ENCODE results near the gene MYOZ2. TPM values are rescaled to one million over a fixed set of nuclear protein-coding genes. Genes with fewer than 3 reads are reported as not detected.

Gene MYOZ2
- not detected in 2 replicates for total RNA-seq (2014; rRNA removed; shearing (Covaris generic); ENCODE audit: low replicate concordance)

DNA sequence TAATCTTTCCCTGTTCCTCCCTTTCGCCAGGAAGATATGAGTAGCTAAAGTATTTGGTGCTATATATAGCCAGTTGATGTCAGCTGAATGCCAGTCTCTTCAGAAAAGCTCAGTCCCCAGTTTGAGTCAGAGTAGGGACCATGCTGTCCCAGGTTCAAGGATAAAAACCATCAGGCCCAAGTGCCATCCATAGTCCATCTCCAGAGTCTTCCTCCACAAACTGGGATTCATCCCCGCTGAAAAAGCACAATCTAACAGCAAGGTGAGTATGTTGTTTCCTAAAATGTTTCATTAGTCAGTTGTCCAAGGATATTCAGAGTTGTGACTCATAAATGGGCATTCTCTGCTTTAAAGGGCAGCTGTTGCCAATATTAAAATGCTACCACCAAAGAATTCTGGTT is at the start of gene MYOZ2:
TSS of gene MYOZ2 (plus strand) at position 112 of the 401 bp plus-strand sequence. CDS start 694 bp downstream, outside the sequence.
- no peaks in the 10 kb centered on the region for H3K9me2 ChIP-seq (replicated peaks; ENCODE audit: insufficient read depth, low read length)
- H2AFZ ChIP-seq (ENCODE audit: low read length) = no peak within 1 kb of the TSS

DNA sequence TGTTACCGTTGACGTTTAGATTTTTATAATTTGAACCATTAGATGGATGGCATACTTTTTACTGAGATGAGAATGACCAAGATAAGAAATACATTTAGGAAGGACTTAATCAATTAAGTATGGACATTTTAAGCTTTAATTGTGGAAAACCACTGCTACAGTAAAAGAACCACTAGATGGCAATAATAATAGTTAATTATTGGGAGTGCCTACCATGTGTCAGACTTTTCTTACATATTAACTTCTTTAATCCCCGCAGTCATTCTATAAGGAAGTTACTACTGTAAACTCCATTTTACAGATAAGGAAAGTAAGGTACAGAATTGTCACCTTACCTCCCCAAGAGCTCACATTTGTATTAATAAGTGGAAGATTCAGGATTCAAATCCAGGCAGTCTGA is 48.5 kb upstream of the MYOZ2 start:
- H3K36me3 ChIP-seq (ENCODE audit: insufficient read depth, low read length) = no peaks in the 10 kb centered on the region
- no peak overlapping the region for H2AFZ ChIP-seq (ENCODE audit: low read length)
- H3K9me3 ChIP-seq (ENCODE audit: low read length) = no peaks in the 10 kb centered on the region
- no peak overlapping the region for H3K9ac ChIP-seq (ENCODE audit: low read length)
- no peaks in the 10 kb centered on the region for H4K20me1 ChIP-seq (ENCODE audit: insufficient read depth, low read depth, low read length)
- no peaks in the 10 kb centered on the region for H3K9me2 ChIP-seq (replicated peaks; ENCODE audit: insufficient read depth, low read length)
- no peaks in the 10 kb centered on the region for H3K79me2 ChIP-seq (ENCODE audit: low read length)
- H3K4me2 ChIP-seq (ENCODE audit: low read depth, low read length, poor library complexity, severe bottlenecking) = no peak overlapping the region
- no peak for DNase-seq
- H3K27ac ChIP-seq (ENCODE audit: low read length) = no peak overlapping the region
- H3K27me3 ChIP-seq (ENCODE audit: low read length) = no peaks in the 10 kb centered on the region
- no peak overlapping the region for H3K4me3 ChIP-seq (ENCODE audit: low read length)
- H3K4me1 ChIP-seq (ENCODE audit: low read length) = peaks cover 5% of the 10 kb centered on the region; the same call in 1 of the 2 replicates

More for the DNA sequence above, at the start of gene MYOZ2:
- Histone ChIP-seq H3K9me3 (ENCODE audit: low read length) (no peaks in the 10 kb centered on the region), H3K4me3 (ENCODE audit: low read length) (no peak within 1 kb of the TSS), H3K27ac (ENCODE audit: low read length) (no peak within 1 kb of the TSS), H3K4me2 (ENCODE audit: low read depth, low read length, poor library complexity, severe bottlenecking) (no peak within 1 kb of the TSS), H3K79me2 (ENCODE audit: low read length) (no peaks in the 10 kb centered on the region), H3K9ac (ENCODE audit: low read length) (no peak within 1 kb of the TSS), H3K36me3 (ENCODE audit: insufficient read depth, low read length) (no peaks in the 10 kb centered on the region), H3K27me3 (ENCODE audit: low read length) (no peaks in the 10 kb centered on the region), H4K20me1 (ENCODE audit: insufficient read depth, low read depth, low read length) (no peaks in the 10 kb centered on the region), H3K4me1 (ENCODE audit: low read length) (no peaks in the 10 kb centered on the region)
- no peak for DNase-seq

DNA sequence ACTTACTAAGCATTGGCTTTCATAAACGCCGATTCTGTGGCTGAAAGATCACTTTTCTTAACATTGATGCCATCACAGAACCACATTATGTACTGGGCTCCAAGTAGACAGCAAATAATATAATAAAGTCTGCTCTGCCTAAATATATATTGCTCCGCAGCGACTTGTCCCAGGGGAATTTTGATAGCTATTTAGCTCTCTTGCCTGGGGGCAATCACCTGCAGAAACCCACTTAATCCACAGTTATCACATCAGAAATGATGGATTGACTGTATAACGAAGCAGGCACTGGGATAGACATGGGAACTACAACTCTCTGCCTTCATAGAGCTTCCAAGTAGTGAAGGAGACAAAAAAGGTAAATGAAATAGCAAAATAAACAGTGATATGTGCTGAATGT is 48.0 kb upstream of the MYOZ2 start:
- H3K36me3 ChIP-seq (ENCODE audit: insufficient read depth, low read length) = no peaks in the 10 kb centered on the region
- no peak for DNase-seq
- peaks cover 5% of the 10 kb centered on the region; the same call in 1 of the 2 replicates for H3K4me1 ChIP-seq (ENCODE audit: low read length)
- H3K9me3 ChIP-seq (ENCODE audit: low read length) = no peaks in the 10 kb centered on the region
- H3K4me2 ChIP-seq (ENCODE audit: low read depth, low read length, poor library complexity, severe bottlenecking) = no peak overlapping the region
- no peak overlapping the region for H3K4me3 ChIP-seq (ENCODE audit: low read length)
- no peaks in the 10 kb centered on the region for H4K20me1 ChIP-seq (ENCODE audit: insufficient read depth, low read depth, low read length)
- H3K9me2 ChIP-seq (replicated peaks; ENCODE audit: insufficient read depth, low read length) = no peaks in the 10 kb centered on the region
- no peaks in the 10 kb centered on the region for H3K27me3 ChIP-seq (ENCODE audit: low read length)
- no peak overlapping the region for H3K9ac ChIP-seq (ENCODE audit: low read length)
- H2AFZ ChIP-seq (ENCODE audit: low read length) = no peak overlapping the region
- no peak overlapping the region for H3K27ac ChIP-seq (ENCODE audit: low read length)
- H3K79me2 ChIP-seq (ENCODE audit: low read length) = no peaks in the 10 kb centered on the region

DNA sequence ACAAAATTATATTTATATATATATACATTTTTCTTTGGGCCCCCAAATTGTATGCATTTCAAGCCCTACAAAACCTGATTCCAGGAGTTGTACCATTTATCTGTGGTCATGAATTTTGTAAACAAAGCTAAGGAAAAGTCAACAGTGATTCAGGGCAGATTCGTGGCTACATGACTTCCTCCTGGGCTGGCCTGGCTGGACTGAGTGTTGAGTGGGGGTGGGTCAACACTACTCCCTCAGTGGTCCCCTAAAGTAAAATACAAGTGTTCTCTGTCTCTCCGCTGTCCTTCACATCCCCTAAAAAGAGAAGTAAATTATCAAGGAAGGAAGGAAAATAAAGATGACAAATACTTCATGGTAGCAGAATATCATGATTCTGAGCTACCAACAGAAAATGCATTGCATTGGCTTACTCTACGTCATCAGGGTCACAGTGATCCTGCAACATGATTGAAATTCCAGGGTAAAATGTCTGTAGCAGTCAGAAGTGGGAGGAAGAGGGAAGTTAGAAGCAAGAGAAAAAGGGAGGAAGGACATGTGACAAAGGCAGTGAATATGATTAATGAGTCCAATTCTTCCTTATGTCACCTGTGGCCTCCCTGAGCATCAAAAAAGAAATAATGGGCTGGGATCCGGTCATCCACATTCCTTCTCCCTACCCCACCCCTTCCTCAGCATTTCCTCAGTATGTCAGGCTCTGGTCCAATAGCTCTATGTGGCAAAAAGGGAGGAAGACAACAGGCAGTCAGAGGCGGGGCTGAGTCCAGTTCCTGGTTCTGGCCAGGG is 42.4 kb upstream of the MYOZ2 start:
- H3K79me2 ChIP-seq (ENCODE audit: low read length) = no peaks in the 10 kb centered on the region
- H3K9me2 ChIP-seq (replicated peaks; ENCODE audit: insufficient read depth, low read length) = no peaks in the 10 kb centered on the region
- no peak overlapping the region for H3K27ac ChIP-seq (ENCODE audit: low read length)
- H3K36me3 ChIP-seq (ENCODE audit: insufficient read depth, low read length) = no peaks in the 10 kb centered on the region
- no peaks in the 10 kb centered on the region for H3K9me3 ChIP-seq (ENCODE audit: low read length)
- H2AFZ ChIP-seq (ENCODE audit: low read length) = no peak overlapping the region
- H3K4me1 ChIP-seq (ENCODE audit: low read length) = no peaks in the 10 kb centered on the region; the same call in 1 of the 2 replicates
- no peaks in the 10 kb centered on the region for H3K27me3 ChIP-seq (ENCODE audit: low read length)
- H3K4me2 ChIP-seq (ENCODE audit: low read depth, low read length, poor library complexity, severe bottlenecking) = no peak overlapping the region
- no peaks in the 10 kb centered on the region for H4K20me1 ChIP-seq (ENCODE audit: insufficient read depth, low read depth, low read length)
- DNase-seq = no peak
- no peak overlapping the region for H3K9ac ChIP-seq (ENCODE audit: low read length)
- no peak overlapping the region for H3K4me3 ChIP-seq (ENCODE audit: low read length)

DNA sequence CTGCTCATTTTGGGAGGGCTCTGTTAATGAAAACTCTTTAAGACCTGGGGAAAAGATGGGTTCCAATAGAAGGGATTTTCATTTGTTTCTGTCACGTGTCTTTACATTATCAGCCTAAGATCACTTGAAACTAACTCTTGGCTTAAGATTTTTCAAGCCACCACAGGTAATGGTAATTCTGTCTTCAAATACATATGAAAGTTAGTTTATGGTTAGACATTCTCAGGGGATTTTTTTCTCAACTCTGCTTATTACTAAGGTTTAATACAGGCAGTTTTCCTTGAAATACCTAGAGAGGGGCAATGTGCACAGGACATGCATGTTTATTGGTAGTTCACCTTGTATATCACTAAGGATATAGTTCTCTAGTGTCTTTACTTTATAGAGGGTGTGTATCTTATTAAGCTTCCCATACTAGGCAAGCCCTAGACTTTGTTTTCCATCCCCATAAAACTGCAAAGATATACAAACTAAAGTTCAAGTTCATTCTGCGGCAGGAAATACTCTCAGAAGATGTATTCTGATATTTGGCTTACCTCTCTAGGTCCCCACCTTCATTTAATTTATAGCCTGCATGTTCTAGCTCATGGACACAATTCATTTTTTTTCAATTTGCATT is 38.2 kb upstream of the MYOZ2 start:
- no peaks in the 10 kb centered on the region for H3K9me2 ChIP-seq (replicated peaks; ENCODE audit: insufficient read depth, low read length)
- no peak overlapping the region for H3K4me3 ChIP-seq (ENCODE audit: low read length)
- H3K27me3 ChIP-seq (ENCODE audit: low read length) = no peaks in the 10 kb centered on the region
- H3K9me3 ChIP-seq (ENCODE audit: low read length) = no peaks in the 10 kb centered on the region
- no peak overlapping the region for H2AFZ ChIP-seq (ENCODE audit: low read length)
- H4K20me1 ChIP-seq (ENCODE audit: insufficient read depth, low read depth, low read length) = no peaks in the 10 kb centered on the region
- no peak overlapping the region for H3K27ac ChIP-seq (ENCODE audit: low read length)
- no peaks in the 10 kb centered on the region for H3K79me2 ChIP-seq (ENCODE audit: low read length)
- no peak overlapping the region for H3K9ac ChIP-seq (ENCODE audit: low read length)
- no peak overlapping the region for H3K4me2 ChIP-seq (ENCODE audit: low read depth, low read length, poor library complexity, severe bottlenecking)
- no peaks in the 10 kb centered on the region; the same call in 1 of the 2 replicates for H3K4me1 ChIP-seq (ENCODE audit: low read length)
- H3K36me3 ChIP-seq (ENCODE audit: insufficient read depth, low read length) = no peaks in the 10 kb centered on the region
- DNase-seq = no peak

DNA sequence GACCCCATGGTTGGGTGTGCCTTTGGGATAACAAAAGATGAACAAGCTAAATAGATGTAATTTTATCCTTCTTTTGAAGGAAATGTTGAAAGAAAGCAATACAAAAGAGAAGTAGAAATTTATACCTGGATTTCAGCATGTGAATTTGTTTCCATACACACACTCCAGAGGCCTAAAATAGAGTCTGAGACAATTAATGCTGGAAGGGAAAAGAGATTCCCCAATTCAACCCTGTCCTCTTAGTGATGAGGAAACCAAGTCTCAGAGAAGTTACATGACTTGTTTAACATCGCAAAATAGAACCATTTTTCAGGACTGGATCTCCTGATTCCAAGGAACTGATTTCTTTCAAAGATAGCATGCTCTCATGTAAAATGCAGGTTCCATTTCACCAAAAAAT is 37.3 kb upstream of the MYOZ2 start:
- Histone ChIP-seq H3K4me1 (ENCODE audit: low read length) (no peaks in the 10 kb centered on the region; the same call in 1 of the 2 replicates), H3K9me3 (ENCODE audit: low read length) (no peaks in the 10 kb centered on the region), H3K79me2 (ENCODE audit: low read length) (no peaks in the 10 kb centered on the region), H3K4me2 (ENCODE audit: low read depth, low read length, poor library complexity, severe bottlenecking) (no peak overlapping the region), H3K27ac (ENCODE audit: low read length) (no peak overlapping the region), H2AFZ (ENCODE audit: low read length) (no peak overlapping the region), H3K36me3 (ENCODE audit: insufficient read depth, low read length) (no peaks in the 10 kb centered on the region), H3K9ac (ENCODE audit: low read length) (no peak overlapping the region), H3K9me2 (replicated peaks; ENCODE audit: insufficient read depth, low read length) (no peaks in the 10 kb centered on the region), H3K4me3 (ENCODE audit: low read length) (no peak overlapping the region), H4K20me1 (ENCODE audit: insufficient read depth, low read depth, low read length) (no peaks in the 10 kb centered on the region), H3K27me3 (ENCODE audit: low read length) (no peaks in the 10 kb centered on the region)
- no peak for DNase-seq

DNA sequence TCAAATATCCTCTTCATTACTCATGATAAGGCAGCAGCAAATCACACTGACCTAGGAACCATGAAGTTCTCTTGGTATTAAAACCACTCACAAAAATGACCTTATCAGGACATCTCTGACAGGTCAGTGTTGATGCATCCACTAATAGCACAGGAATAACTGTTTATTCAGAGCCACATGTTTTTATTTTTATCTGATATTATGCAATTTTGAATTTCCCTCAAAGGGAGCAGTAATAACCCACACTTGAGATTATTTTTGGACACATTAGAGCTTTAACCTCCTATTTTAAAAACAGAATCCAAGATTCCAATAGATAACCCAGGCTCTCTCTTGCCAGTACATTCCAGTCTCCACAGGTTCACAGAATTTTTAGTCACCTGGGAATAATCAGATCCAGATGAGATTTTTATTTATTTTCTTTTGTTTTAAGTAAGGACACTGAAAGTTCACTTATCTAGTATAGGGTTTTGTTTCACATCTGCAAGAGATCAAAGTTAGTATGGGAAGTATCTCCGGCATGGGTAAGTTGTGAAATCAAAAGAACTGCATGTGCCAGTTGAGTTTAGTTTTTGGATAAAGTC is 36.3 kb upstream of the MYOZ2 start:
- H4K20me1 ChIP-seq (ENCODE audit: insufficient read depth, low read depth, low read length) = no peaks in the 10 kb centered on the region
- H3K27ac ChIP-seq (ENCODE audit: low read length) = no peak overlapping the region
- no peak overlapping the region for H3K9ac ChIP-seq (ENCODE audit: low read length)
- no peaks in the 10 kb centered on the region for H3K79me2 ChIP-seq (ENCODE audit: low read length)
- H3K27me3 ChIP-seq (ENCODE audit: low read length) = no peaks in the 10 kb centered on the region
- H3K36me3 ChIP-seq (ENCODE audit: insufficient read depth, low read length) = no peaks in the 10 kb centered on the region
- no peaks in the 10 kb centered on the region for H3K9me2 ChIP-seq (replicated peaks; ENCODE audit: insufficient read depth, low read length)
- DNase-seq = no peak
- H3K9me3 ChIP-seq (ENCODE audit: low read length) = no peaks in the 10 kb centered on the region
- no peaks in the 10 kb centered on the region; the same call in 1 of the 2 replicates for H3K4me1 ChIP-seq (ENCODE audit: low read length)
- H3K4me2 ChIP-seq (ENCODE audit: low read depth, low read length, poor library complexity, severe bottlenecking) = no peak overlapping the region
- H3K4me3 ChIP-seq (ENCODE audit: low read length) = no peak overlapping the region
- H2AFZ ChIP-seq (ENCODE audit: low read length) = no peak overlapping the region

DNA sequence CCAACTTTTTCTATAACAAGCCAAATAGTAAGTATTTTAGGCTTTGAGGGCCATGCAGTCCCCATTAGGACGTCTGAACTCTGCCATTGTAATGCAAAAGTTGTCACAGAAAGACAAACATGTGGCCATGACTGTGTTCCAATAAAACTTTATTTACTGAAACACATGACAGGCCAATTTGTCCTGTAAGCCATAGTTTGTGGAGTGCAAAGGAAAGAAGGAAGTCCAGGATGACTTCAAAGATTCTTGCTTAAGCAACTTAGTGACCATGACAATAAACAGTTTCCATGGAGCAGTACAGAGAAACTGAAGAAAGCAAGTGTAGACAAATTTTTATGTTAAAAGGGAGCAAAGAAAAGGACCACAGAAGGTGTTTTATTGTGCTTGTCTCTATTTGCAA is 35.0 kb upstream of the MYOZ2 start:
- no peaks in the 10 kb centered on the region for H3K9me3 ChIP-seq (ENCODE audit: low read length)
- H3K27me3 ChIP-seq (ENCODE audit: low read length) = no peaks in the 10 kb centered on the region
- no peaks in the 10 kb centered on the region; the same call in 1 of the 2 replicates for H3K4me1 ChIP-seq (ENCODE audit: low read length)
- no peaks in the 10 kb centered on the region for H3K36me3 ChIP-seq (ENCODE audit: insufficient read depth, low read length)
- H3K27ac ChIP-seq (ENCODE audit: low read length) = no peak overlapping the region
- H3K4me2 ChIP-seq (ENCODE audit: low read depth, low read length, poor library complexity, severe bottlenecking) = no peak overlapping the region
- no peaks in the 10 kb centered on the region for H3K79me2 ChIP-seq (ENCODE audit: low read length)
- H3K4me3 ChIP-seq (ENCODE audit: low read length) = no peak overlapping the region
- no peaks in the 10 kb centered on the region for H3K9me2 ChIP-seq (replicated peaks; ENCODE audit: insufficient read depth, low read length)
- no peak for DNase-seq
- H2AFZ ChIP-seq (ENCODE audit: low read length) = no peak overlapping the region
- H4K20me1 ChIP-seq (ENCODE audit: insufficient read depth, low read depth, low read length) = no peaks in the 10 kb centered on the region
- no peak overlapping the region for H3K9ac ChIP-seq (ENCODE audit: low read length)

All from Karpas-422 (cell line).